Measurements from ENCODE around the gene OGDH.

OGDH gene

GRCh38 chr7:44618753-44619152 is 12.3 kb downstream of the OGDH start:
- TF ChIP-seq POLR2A (IDR thresholded peaks at IDR 0.05; ENCODE audit: extremely low read depth, insufficient read length) (no peak), MYC (IDR thresholded peaks at IDR 0.05; ENCODE audit: low read depth, low read length) (no peak), CTCF (IDR thresholded peaks at IDR 0.05; ENCODE audit: low read depth, low read length) (no peak)
- TF ChIP-seq, protein P1, sequence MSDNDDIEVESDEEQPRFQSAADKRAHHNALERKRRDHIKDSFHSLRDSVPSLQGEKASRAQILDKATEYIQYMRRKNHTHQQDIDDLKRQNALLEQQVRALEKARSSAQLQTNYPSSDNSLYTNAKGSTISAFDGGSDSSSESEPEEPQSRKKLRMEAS (IDR thresholded peaks at IDR 0.05; ENCODE audit: low read depth, low read length): no peak
- no peak overlapping the region for H3K4me3 ChIP-seq (ENCODE audit: low read depth, low read length)
- no peak for DNase-seq (ENCODE audit: low read depth)

GRCh38 chr7:44621034-44621749 is 14.8 kb downstream of the OGDH start:
- no peak for TF ChIP-seq CTCF (IDR thresholded peaks at IDR 0.05; ENCODE audit: low read depth, low read length)
- TF ChIP-seq, protein P1 (IDR thresholded peaks at IDR 0.05; ENCODE audit: low read depth, low read length): no peak
- TF ChIP-seq MYC (IDR thresholded peaks at IDR 0.05; ENCODE audit: low read depth, low read length): no peak
- H3K4me3 ChIP-seq (ENCODE audit: low read depth, low read length): no peak overlapping the region
- no peak for DNase-seq (ENCODE audit: low read depth)

DNA sequence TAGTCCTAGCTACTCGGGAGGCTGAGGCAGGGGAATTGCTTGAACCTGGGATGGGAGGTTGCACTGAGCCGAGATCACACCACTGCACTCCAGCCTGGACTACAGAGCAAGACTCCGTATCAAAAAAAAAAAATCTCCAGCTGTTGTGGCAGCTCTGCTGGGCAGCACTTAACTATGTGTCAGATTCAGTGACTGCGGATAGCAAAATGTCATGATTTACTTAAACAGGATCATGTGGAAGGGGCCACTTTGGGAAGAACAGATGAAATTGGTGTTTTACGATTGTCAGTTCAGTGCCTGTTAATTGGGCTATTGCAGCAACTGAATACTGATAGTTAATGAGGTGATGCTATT is 15.3 kb downstream of the OGDH start:
- DNase-seq (ENCODE audit: low read depth): no peak
- TF ChIP-seq POLR2A (IDR thresholded peaks at IDR 0.05; ENCODE audit: extremely low read depth, insufficient read length): no peak
- no peak for TF ChIP-seq MYC (IDR thresholded peaks at IDR 0.05; ENCODE audit: low read depth, low read length)
- TF ChIP-seq CTCF (IDR thresholded peaks at IDR 0.05; ENCODE audit: low read depth, low read length): no peak
- TF ChIP-seq, protein P1 (IDR thresholded peaks at IDR 0.05; ENCODE audit: low read depth, low read length): no peak
- H3K4me3 ChIP-seq (ENCODE audit: low read depth, low read length): no peak overlapping the region

- TF ChIP-seq POLR2A (IDR thresholded peaks at IDR 0.05; ENCODE audit: extremely low read depth, insufficient read length): no peak
- TF ChIP-seq, protein P1 (IDR thresholded peaks at IDR 0.05; ENCODE audit: low read depth, low read length): 0 out of 2 replicates have a peak, but pooled peaks have one; percentile 11
- peak; percentile 28; the same call in 1 of the 2 replicates for TF ChIP-seq MYC (IDR thresholded peaks at IDR 0.05; ENCODE audit: low read depth, low read length)
- TF ChIP-seq CTCF (IDR thresholded peaks at IDR 0.05; ENCODE audit: low read depth, low read length): no peak
- H3K4me3 ChIP-seq (ENCODE audit: low read depth, low read length): no peak overlapping the region
- DNase-seq (ENCODE audit: low read depth): no peak
These were observed 16.1 kb downstream of the OGDH start for GRCh38 chr7:44622342-44623151.

DNA sequence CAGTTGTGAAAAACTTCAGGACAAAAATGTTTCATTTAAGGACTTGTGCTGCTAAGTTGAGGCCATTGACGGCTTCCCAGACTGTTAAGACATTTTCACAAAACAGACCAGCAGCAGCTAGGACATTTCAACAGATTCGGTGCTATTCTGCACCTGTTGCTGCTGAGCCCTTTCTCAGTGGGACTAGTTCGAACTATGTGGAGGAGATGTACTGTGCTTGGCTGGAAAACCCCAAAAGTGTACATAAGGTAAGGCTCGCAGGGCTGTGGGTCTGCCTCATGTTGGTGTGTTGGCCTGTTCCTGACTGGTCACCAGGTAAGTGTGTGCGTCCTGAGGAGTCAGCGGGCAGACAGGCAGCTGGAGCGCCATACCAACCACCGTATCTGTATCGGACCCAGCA is 17.9 kb downstream of the OGDH start:
- H3K4me3 ChIP-seq (ENCODE audit: low read depth, low read length): no peak overlapping the region
- DNase-seq (ENCODE audit: low read depth): no peak
- no peak for TF ChIP-seq MYC (IDR thresholded peaks at IDR 0.05; ENCODE audit: low read depth, low read length)
- no peak for TF ChIP-seq POLR2A (IDR thresholded peaks at IDR 0.05; ENCODE audit: extremely low read depth, insufficient read length)
- no peak for TF ChIP-seq CTCF (IDR thresholded peaks at IDR 0.05; ENCODE audit: low read depth, low read length)
- TF ChIP-seq, protein P1 (IDR thresholded peaks at IDR 0.05; ENCODE audit: low read depth, low read length): no peak
